Measurements from ENCODE around the gene TRIM5. TPM values are rescaled to one million over a fixed set of nuclear protein-coding genes. Genes with fewer than 3 reads are reported as not detected.

Gene TRIM5
- total and polyA plus RNA-seq, 2 experiments from 2014 or later = 10.7 to 14.0 TPM

- no peak overlapping the region for H3K9ac ChIP-seq
- 93% methylated on average over 4 of the region's 4 CpGs for WGBS, 2 experiments (ENCODE audit: low coverage in 1 of 2, low lambda C conversion rate in 2 of 2, missing lambda C conversion rate in 2 of 2)
- TF ChIP-seq EZH2phosphoT487 (IDR thresholded peaks at IDR 0.05; ENCODE audit: insufficient read depth, low read depth) = no peak
- TF ChIP-seq EZH2 (IDR thresholded peaks at IDR 0.05; ENCODE audit: insufficient read depth, poor library complexity, severe bottlenecking) = no peak
- no peak overlapping the region for H3K4me3 ChIP-seq
- H3K27ac ChIP-seq = no peak overlapping the region
- no peaks in the 10 kb centered on the region for H3K4me1 ChIP-seq (ENCODE audit: insufficient read depth)
- H3K79me2 ChIP-seq (ENCODE audit: insufficient read depth) = no peaks in the 10 kb centered on the region
- H2AFZ ChIP-seq = no peak overlapping the region
- no peaks in the 10 kb centered on the region for H3F3A ChIP-seq (ENCODE audit: insufficient read depth)
- no peaks in the 10 kb centered on the region for H3K27me3 ChIP-seq (replicated peaks; ENCODE audit: insufficient read depth)
- no peaks in the 10 kb centered on the region for H4K20me1 ChIP-seq (ENCODE audit: insufficient read depth)
- no peaks in the 10 kb centered on the region for H3K9me3 ChIP-seq (ENCODE audit: low read depth)
- in situ Hi-C loops (cut with MboI) = no loop called here
- H3K36me3 ChIP-seq (ENCODE audit: low read depth) = peaks cover 29% of the 10 kb centered on the region
- H3K9me2 ChIP-seq (ENCODE audit: insufficient read depth) = no peaks in the 10 kb centered on the region
- peak; percentile 30 for DNase-seq
- H3K4me2 ChIP-seq (ENCODE audit: unreplicated experiment) = no peak overlapping the region
Measured at GRCh38 chr11:5705688-5706087, 20.8 kb upstream of the TRIM5 start.

GRCh38 chr11:5703741-5704536 is 19.1 kb upstream of the TRIM5 start:
- no peaks in the 10 kb centered on the region for H3K4me1 ChIP-seq (ENCODE audit: insufficient read depth)
- WGBS, 2 experiments (ENCODE audit: low coverage in 1 of 2, low lambda C conversion rate in 2 of 2, missing lambda C conversion rate in 2 of 2) = 93 to 98% methylated on average over 2 of the region's 2 CpGs

DNA sequence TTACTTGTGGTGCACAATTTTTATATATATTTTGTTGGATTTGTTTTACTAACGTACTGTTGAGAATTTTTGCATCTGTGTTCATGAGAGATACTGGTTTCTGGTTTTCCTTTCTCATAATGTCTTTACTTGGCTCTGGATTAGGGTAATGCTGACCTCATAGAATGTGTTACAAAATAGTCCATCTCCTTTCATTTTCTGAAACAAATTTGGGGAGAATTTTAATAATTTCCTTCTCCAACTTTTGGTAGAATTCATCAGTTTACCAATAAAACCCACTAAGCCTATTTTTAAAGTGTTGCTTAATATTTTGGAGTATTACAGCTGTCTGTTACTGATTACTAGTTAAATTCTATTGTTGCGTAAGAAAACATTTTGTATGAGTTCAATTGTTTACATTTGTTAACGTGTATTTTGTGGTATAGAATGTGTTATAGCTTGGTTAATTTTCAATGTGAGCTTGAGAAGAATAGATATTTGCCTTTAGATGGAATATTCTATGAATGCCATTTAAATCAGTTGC is 16.2 kb upstream of the TRIM5 start:
- Histone ChIP-seq H3K9me3 (ENCODE audit: low read depth) (no peaks in the 10 kb centered on the region), H3K27ac (no peak overlapping the region), H3F3A (ENCODE audit: insufficient read depth) (no peaks in the 10 kb centered on the region), H3K79me2 (ENCODE audit: insufficient read depth) (no peaks in the 10 kb centered on the region), H3K4me1 (ENCODE audit: insufficient read depth) (no peaks in the 10 kb centered on the region), H3K4me3 (no peak overlapping the region), H3K4me2 (ENCODE audit: unreplicated experiment) (no peak overlapping the region), H3K9ac (no peak overlapping the region), H3K9me2 (ENCODE audit: insufficient read depth) (no peaks in the 10 kb centered on the region), H2AFZ (no peak overlapping the region), H4K20me1 (ENCODE audit: insufficient read depth) (no peaks in the 10 kb centered on the region), H3K27me3 (replicated peaks; ENCODE audit: insufficient read depth) (no peaks in the 10 kb centered on the region), H3K36me3 (ENCODE audit: low read depth) (peaks cover 41% of the 10 kb centered on the region; the same call in 1 of the 2 replicates)
- DNase-seq = no peak
- WGBS, 2 experiments (ENCODE audit: low coverage in 1 of 2, low lambda C conversion rate in 2 of 2, missing lambda C conversion rate in 2 of 2) = 63 to 64% methylated on average over 3 of the region's 3 CpGs
- no peak for TF ChIP-seq EZH2phosphoT487 (IDR thresholded peaks at IDR 0.05; ENCODE audit: insufficient read depth, low read depth)
- no peak for TF ChIP-seq EZH2 (IDR thresholded peaks at IDR 0.05; ENCODE audit: insufficient read depth, poor library complexity, severe bottlenecking)
- in situ Hi-C loops (cut with MboI) = no loop called here

More at GRCh38 chr11:5703741-5704536, 19.1 kb upstream of the TRIM5 start:
- H3K27ac ChIP-seq = no peak overlapping the region
- no peak overlapping the region for H3K4me2 ChIP-seq (ENCODE audit: unreplicated experiment)
- no peaks in the 10 kb centered on the region for H4K20me1 ChIP-seq (ENCODE audit: insufficient read depth)
- no peaks in the 10 kb centered on the region for H3K9me3 ChIP-seq (ENCODE audit: low read depth)
- no peak overlapping the region for H2AFZ ChIP-seq
- no peak overlapping the region for H3K4me3 ChIP-seq
- no peaks in the 10 kb centered on the region for H3K79me2 ChIP-seq (ENCODE audit: insufficient read depth)
- no peaks in the 10 kb centered on the region for H3K27me3 ChIP-seq (replicated peaks; ENCODE audit: insufficient read depth)
- in situ Hi-C loops (cut with MboI) = no loop called here
- no peaks in the 10 kb centered on the region for H3K9me2 ChIP-seq (ENCODE audit: insufficient read depth)
- H3K36me3 ChIP-seq (ENCODE audit: low read depth) = peaks cover 32% of the 10 kb centered on the region
- no peak overlapping the region for H3K9ac ChIP-seq
- no peaks in the 10 kb centered on the region for H3F3A ChIP-seq (ENCODE audit: insufficient read depth)
- TF ChIP-seq EZH2 (IDR thresholded peaks at IDR 0.05; ENCODE audit: insufficient read depth, poor library complexity, severe bottlenecking) = no peak
- no peak for TF ChIP-seq EZH2phosphoT487 (IDR thresholded peaks at IDR 0.05; ENCODE audit: insufficient read depth, low read depth)
- DNase-seq = no peak

GRCh38 chr11:5700421-5701054 is 15.7 kb upstream of the TRIM5 start:
- no peak for DNase-seq
- Histone ChIP-seq H3K27me3 (replicated peaks; ENCODE audit: insufficient read depth) (no peaks in the 10 kb centered on the region), H2AFZ (no peak overlapping the region), H3K9ac (no peak overlapping the region), H3K27ac (no peak overlapping the region), H3K4me1 (ENCODE audit: insufficient read depth) (no peaks in the 10 kb centered on the region), H3K4me3 (no peak overlapping the region), H3K36me3 (ENCODE audit: low read depth) (peaks cover 44% of the 10 kb centered on the region; the same call in 1 of the 2 replicates), H3K9me3 (ENCODE audit: low read depth) (no peaks in the 10 kb centered on the region), H4K20me1 (ENCODE audit: insufficient read depth) (no peaks in the 10 kb centered on the region), H3K4me2 (ENCODE audit: unreplicated experiment) (no peak overlapping the region), H3F3A (ENCODE audit: insufficient read depth) (no peaks in the 10 kb centered on the region), H3K79me2 (ENCODE audit: insufficient read depth) (no peaks in the 10 kb centered on the region; the same call in 1 of the 2 replicates), H3K9me2 (ENCODE audit: insufficient read depth) (no peaks in the 10 kb centered on the region)
- in situ Hi-C loops (cut with MboI) = no loop called here
- TF ChIP-seq EZH2 (IDR thresholded peaks at IDR 0.05; ENCODE audit: insufficient read depth, poor library complexity, severe bottlenecking) (no peak), EZH2phosphoT487 (IDR thresholded peaks at IDR 0.05; ENCODE audit: insufficient read depth, low read depth) (no peak)
- 97% methylated on average over 7 to 10 of the region's 10 CpGs for WGBS, 2 experiments (ENCODE audit: low coverage in 1 of 2, low lambda C conversion rate in 2 of 2, missing lambda C conversion rate in 2 of 2)
